Hematopoietic multipotent progenitor cell treated with erythropoietin and hydrocortisone succinate and interleukin-3 and kit ligand, for 6 days (in vitro differentiated cells): ENCODE results near the gene ARHGEF10L.

Source experiments
- DNase-seq: peaks from one replicate; pipeline ENCODE4 v3.0.0-alpha.2; 2015

Gene ARHGEF10L

DNA sequence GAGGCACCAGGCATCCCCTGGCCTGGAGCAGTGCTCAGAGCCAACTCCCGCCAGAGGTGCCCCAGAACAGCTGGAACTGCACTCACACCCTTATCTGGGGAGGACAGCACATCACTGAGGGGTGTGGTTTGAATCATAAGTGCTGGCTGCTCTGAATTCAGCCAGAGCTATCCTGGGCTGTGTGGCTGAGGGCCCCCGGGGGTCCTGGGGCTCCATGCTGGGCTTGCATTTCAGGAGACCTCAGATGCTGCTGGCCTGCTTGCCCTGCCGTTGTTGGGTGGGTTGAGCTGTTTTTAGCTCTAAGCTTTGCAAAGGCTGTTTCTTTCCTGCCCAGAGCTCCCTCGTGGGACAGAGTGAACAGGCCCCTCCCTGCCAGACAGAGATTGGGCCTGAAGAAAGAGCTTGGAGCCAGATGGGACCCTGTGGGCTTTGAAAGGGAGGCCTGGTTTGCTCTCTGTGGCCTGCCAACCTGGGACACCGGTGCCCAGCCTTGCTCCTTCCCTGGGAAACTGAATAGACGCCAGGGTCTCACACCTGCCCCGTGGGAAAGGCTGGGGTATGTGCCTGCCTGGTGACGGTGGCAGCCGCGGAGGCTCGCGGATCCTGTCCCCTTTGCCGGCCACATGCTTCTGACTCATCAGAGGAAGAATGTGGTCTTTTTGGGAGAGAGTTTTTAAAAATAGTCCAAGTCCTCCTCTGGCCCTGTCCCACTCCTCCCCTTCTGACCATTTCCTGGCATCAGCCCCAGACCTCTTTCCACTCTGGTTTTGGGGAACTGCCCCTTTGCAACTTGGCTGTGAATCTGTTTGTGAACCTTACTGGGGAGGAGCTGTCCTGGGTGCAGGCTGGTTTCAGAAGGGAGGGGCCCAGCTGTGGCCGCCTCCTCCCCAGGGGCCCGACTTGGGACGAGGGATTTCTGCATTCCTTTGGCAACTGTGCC, 30.0 kb downstream of the ARHGEF10L start:
- DNase-seq, result peak; percentile 84

DNA sequence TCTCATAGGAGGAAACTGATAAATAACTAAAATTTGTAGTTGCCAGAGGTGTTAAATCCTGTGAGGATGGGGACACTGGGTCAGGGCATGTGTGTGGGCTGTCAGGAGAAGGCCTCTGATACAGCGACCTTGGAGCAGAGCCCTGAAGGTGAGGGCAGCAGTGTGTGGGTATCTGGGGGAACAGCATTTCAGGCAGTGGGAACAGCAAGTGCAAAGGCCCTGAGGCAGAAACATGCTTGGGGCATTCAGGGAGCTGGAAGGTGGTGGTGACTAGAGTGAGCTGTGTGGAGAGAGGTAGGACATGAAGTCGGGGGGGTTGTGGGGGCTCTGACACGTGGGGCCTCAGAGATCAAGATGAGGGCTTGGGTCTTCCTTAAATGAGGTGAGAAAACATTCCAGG, 30.7 kb downstream of the ARHGEF10L start:
- no peak for DNase-seq

DNA sequence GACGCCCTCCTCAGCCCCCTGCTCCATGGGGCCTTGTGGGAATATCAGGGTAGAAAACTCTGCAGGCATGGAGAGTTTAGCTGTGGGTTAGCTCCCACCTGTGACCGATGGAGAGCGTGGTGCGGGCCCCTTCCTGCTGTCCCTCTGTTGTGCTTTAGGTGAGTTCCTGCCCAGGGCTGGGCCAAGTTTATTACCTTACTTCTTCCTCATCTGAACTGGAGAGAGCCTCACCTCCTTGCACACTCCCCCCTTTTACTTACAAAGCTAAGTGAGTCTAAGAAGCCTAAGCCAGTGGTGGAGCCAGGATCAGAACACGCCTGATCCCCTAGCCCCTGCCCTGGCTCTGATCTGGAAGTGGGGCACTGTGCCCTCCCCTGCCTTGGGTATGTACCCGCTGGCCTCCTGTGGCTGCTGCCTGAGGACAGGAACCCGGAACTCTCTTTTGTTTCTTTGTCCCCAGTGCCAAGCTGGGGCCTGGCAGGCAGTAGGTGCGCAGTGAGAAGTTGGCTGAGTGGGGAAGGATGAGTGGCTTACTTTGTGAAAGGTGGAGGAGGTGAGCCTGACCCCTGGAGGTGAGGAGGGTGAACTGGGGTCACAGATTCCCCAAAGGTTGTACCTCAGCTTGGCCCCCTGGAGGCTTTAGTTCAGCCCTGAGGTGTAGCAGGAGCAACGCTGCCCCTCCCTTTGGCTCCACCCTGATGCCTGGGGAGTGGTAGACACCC, 32.9 kb downstream of the ARHGEF10L start:
- DNase-seq, result peak; percentile 39

DNA sequence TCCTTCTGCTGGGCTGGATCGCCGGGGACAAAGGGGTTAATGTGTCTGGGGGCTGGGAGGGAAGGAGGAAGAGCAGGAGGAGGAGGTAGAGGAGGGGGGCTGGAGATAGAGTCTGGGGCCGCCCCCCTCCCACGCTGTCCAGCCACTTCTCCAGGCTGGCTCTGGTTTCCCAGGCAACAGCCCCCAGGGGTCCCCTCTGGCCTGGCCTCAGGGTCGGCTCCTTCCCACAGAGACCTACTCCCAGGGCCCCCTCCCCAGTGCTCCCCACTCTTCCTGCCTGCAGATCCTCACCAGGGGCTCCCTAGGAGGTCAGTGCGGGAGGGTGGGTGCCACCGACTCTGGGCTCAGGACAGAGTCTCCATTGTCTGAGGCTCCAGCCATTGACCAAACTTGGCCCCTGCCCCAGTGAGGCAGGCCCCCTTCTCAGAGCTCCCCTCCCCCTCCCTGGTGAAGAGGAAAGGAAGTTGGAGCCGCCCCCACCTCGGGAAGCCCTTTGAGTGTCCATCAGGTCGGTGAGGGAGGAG, 34.1 kb downstream of the ARHGEF10L start:
- no peak for DNase-seq

DNA sequence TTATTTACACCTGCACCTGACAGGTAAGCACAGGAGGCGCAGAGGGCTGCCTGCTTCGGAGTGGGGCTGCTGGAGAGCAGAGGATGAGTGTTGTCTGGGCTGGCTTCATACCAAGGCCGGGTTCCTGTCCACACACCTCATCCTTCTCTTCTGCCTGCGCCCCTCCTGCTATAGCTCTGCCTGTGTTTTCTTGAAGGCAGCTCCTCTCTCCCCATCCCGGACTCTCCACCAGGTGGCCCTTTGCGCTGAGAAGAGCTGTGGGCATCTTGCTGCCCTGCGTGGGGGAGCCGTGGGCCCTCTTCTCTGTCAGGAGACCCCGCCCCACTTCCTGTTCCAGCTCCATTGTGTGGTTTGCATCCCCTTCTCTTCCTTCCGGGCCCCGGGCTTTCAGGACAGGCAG, 35.0 kb downstream of the ARHGEF10L start:
- DNase-seq, result peak; percentile 19

DNA sequence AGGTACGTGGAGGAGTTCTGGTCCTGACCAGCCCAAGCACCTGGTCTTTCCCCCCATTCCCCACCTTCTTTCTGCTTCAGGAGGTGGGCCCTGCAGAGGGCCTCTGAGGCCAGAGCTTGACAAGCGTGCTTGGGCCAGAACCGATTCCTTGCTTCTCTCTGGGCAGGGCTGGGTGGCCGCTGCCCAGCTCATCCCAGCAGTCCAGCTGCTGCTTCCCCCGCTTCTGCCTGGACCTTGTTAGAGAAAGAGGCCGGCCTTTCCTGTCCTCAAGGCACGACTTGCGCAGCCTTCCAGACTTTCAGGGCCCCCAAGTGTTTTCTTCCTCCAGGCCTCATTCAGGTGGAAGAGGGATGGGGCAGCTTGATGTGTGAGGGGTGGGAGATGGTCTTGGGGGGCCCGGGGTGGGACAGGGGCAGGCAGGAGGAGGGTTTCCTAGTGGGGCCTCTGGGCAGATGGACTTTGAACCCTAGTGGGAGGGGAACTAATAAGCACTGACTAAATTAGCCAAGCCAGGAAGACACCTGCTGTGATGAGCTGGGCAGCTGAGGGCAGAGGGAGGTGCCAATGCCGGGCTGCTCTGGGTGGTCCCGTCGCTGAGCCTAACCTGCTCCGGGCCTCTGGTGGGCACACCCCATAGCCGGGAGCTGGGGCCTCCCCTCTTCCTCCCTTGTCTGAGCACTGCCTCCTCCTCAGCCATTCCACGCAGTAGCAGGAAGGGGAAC, 36.5 kb downstream of the ARHGEF10L start:
- DNase-seq, result no peak

DNA sequence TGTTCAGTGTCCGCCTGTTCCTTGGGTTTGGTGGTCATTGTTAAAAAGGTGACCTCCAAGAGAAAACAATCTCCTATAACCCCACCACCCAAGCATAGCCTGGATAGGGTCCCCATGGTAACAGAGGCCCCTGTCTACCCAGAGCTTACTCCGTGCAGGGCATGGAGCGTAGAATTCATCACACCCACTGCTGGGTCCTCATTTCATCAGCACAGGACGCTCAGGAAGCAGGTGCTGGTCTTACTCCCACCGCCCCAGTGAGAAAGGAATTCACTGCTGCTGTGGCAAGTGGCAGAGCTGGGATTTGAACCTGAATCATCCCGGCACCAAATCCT, 37.0 kb downstream of the ARHGEF10L start:
- DNase-seq, result no peak

DNA sequence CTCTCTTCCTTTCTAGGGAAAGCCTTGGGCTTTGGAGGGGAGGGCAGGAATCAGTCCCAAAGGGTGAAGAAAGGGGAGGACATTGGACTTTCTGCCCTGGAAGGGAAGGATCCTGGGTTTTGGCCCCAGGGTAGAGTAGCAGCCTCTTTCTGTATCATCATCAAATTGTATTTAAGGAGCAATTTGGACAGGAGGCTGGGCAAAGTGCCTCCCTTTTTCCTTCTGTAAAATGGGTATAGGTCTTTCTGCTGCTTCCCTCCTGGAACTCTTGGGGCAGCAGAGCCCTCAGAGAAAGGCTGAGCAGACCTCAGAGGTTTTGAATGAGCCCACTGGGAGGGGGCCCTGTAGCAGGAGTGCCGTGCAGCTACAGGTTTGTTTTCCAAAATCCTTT, 38.4 kb downstream of the ARHGEF10L start:
- DNase-seq, result no peak

DNA sequence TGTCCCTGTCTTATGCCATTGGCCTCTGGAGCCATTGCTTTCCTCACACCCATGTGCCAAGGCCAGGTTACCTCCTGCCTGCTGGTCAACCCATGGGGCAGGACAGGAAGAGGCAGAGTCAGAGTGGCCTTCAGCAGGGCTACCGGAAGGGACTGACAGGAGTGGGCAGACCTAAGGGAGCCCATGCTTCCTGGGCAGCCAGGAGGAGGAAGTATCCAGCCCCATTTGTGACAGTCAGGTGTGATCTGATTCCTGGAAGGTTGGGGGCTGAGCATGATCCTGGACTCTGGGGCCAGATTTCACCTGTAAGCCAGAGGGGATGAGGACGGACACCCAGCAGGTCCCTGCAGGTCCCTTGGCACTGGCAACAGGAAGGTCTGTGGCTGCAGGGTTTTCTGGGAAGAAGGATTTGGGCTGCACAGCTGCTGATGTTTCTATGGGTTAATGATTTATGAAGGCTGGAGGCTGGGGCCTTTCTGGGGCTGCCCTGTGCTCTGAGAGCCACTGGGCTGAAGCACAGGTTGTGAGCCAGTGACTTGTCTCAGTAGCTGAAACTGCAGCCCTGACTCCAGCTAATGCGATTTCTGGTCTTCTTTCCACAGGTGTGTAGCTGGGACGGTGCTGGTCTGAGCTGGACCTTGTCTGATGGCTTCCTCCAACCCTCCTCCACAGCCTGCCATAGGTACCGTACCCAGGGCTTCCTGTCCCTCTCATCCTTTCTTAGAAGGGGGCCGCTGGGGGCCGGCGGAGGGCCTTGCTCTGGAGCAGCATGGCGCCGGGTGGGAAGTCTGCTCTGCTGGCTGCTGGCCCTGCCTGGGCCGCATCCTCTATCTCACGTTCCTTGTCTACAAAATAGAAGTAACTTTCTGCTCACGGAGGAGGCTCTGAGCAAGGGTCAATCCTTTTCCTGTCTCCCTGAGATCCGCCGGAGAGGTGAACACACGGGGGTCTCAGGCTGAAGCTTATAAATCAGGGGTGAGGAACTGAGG, 40.7 kb downstream of the ARHGEF10L start:
- DNase-seq, result no peak

DNA sequence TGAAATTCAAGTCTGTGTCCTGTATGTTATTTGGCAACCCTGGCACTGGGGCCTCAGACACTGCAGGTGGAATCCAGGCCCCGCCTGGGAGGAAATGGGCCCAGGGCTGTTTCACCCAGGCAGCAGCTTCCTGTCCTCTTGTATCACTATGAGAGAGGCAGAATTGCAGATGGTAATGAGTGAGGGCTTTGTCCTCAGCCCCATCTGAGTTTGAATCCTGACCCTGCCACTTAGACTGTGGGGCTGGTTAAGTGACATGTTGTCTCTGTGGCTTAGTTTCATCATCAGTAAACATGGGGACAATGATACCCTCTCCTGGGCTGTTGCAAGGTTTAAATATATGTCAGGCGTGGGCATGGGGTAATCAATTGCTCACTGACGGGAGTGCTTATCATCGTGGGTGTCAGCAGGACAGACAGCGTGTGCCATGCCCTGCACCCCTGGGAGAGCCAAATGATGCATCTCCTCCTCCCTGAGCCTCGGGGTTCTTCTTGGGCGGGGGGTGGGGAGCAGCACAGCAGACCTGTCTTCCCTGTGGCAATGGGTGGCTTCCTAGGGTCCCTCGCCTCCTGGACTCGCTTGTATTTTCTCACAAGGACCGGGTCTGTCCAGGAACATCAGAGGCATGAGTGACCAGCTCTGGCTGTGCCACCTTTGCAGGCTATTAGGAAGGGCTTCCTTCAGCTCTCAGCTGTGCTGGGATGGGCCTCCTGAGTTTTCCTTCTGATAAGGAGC, 42.1 kb downstream of the ARHGEF10L start:
- peak; percentile 16 for DNase-seq

DNA sequence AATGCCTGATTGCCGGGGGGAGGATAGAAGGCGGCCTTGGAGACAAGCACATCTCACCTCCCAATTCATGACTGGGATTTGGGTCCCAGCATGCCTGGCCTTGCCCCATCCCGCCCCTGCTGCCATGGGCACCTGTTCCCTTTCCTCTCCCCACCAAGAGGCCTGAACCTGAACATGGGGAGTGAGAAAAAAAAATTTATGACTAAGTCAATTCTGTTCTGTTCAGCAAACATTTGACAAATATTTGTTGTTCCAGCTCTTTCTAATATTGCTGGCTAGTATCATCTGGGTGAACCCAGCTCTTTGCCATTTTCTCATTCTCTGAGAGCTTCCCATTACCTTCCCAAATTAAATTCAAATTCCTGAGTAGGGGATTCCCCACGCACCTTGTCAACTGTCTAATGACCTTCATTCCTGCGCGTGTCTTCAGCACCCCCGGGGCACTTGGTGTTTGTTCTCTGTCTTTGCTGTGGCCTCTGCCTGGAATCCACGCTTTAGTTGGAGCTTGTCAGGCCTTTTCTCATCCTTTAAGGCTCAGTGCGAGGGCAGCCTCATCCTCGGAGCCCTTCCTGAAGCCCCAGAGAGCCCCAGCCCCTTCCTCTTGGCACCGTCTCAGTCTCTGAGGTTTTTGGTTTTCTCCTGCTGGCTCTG, 42.8 kb downstream of the ARHGEF10L start:
- no peak for DNase-seq

DNA sequence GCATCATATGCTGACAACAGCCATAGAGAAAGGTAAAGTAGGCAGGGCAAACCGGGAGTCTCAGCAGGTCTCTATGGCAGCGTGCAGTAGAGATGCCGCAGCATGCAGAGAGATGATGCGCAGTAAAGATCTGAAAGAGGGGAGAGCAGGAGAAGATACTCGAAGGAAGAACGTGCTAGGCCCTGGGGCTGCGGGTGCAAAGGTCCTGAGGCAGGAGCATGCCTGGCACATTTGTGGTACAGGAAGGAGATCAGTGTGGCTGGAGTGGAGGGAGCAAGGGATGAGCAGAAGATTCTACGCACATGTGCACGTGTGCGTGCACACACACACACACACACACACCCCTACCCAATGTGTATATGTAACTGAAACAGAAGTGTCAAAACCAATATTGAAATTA, 45.0 kb downstream of the ARHGEF10L start:
- DNase-seq, result no peak

DNA sequence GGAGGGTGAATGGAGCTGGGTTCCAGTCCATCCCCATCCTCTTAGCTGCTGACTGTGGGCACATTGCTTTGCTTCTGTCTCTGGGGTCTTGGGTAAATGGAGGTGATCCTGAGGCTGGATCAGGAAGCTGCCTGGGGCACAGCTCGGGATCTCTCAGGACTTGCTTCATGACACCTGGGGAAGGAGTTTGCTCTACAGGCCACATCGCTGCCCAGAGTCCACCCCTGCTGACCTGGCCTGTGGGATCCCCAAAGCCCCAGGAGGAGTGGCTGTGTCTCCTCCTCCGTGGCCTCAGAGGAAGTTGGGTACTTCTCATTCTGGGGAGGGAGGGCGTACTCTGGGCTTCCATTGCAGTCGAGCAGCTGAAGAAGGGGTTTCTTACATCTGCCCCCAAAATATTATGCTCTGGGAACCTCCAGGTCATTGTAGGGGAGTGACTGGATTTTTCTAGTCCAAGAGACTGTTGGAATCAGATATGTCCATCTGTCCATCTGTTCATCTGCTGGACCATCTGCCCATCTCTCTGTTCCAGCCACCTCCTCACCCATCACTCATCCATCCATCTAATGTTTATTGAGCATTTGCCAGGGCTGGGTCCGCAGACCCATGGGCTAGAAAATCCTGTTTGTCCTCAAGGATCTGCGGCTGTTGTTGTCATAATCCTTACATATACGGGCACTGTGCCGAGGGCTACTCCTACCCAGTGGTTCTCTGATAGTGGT, 45.9 kb downstream of the ARHGEF10L start:
- DNase-seq, result no peak

DNA sequence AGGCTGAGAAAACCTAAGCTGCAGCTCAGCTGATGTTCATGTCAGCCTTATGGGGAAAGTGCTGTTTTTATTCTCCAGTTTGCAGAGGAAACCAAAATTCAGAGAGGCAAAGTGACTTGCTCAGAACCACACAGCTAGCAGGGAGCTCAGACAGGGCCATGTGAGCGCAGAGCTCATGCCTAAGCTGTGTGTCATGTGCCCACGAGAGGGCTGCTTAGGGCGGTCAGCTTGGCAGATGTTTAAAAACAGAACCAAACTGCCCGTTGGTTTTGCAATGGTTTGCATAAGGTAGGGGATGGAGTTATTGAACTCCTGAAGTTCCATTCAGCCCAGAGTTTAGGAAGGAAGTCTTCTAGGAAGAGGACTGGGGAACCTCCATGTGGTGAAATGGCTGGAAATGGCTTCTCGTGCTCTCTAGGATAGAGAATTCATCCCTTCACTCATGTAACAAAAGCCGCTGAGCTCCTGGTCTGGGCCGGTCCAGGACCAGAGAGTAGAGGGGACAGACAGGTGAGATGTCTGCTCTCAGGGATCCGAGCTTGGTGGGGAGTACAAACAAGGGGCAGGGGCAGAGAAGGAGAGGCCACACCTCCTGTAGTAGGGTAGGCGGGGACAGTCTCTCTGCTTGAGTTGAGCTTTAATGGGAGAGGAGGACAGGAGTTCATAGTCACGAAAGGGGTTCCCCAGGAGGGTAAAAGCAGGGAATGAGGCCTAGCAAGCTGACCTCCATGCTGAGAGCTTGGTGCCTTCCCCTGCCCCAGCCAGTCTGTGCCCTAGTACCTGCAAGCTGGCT, 46.9 kb downstream of the ARHGEF10L start:
- no peak for DNase-seq

DNA sequence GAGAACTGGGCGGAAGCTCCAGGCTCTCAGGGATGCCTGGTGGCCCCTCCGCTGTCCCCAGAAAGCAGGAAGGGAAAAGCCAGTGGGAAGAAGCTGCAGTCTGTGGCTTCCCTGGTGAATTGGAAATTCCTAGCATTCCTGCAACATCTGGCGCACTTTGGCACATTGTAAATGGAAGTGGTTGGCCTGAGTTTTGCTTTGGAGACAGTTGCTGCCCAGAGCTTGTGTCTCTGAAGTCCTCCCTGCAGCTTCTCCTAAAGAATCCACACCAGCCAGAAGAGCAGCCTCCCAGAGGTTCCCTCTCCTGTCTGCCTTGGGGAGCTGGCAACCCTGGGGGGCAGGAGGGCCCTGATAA, 48.2 kb downstream of the ARHGEF10L start:
- no peak for DNase-seq

DNA sequence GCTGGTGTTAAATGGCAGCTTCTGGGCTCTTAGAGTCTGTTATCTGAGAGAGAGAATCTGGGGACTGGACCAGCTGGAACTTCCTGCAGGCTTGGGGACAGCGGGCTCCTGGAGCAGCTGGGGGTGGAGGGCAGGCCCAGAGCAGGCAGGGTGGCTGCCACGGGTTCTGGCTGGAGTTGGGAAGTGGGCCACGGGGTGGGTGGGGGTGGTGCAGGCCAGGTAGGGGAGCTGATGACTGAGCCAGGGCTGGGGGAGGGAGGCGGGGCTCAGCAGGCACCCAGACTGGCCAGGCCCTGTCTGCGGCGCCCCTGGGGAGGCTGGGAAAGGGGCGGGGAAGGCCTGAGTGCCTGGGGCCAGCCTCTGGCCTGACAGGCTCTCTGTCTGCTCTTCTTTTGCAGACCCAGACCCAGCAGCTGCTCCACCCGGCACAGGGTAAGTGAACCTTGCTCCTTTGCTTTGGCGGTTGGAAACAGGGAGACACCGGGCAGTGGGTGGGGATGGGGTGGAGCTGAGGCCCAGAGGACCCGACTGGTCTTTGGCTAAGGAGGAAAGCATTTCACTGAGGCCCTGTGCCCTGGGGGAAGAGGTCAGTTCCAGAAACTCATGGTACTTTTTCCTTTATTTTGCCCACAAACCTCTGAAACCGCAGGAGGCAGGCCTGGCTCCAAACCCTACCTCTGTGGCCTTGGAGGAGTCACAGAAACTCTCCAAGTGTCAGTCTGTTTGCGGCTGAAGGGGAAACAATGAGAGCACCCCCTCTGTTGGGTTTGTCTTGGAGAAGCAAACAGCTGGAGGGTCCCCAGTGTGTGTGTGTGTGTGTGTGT, 48.8 kb downstream of the ARHGEF10L start:
- no peak for DNase-seq

DNA sequence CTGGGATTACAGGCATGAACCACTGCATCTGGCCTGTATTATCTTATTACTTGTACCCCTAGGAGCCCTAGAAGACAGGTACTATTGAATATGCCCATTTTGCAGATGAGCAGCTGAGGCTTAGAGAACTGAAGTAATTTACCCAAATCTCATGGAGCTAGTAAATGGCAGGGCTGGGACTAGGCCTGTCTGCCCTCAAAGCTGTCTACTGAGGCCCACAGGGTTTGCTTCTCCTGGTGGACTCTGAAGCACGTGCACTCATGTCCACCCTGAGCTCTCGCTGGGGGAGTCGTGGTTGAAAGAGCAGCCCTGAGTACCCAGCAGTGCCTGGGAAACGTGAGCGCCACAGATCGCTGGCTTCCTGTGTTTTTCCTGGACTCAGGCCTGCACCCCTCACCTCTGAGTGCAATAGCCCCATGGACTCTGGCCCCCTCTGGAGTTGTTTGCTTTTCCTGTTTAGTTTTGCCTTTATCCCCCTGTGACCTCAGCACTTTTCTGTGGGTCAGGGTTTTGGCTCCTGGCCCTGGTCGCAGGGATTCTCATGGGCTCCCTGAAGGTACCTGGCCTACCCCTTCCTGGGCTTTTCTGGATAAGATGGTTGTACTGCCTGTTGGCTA, 52.4 kb downstream of the ARHGEF10L start:
- no peak for DNase-seq

DNA sequence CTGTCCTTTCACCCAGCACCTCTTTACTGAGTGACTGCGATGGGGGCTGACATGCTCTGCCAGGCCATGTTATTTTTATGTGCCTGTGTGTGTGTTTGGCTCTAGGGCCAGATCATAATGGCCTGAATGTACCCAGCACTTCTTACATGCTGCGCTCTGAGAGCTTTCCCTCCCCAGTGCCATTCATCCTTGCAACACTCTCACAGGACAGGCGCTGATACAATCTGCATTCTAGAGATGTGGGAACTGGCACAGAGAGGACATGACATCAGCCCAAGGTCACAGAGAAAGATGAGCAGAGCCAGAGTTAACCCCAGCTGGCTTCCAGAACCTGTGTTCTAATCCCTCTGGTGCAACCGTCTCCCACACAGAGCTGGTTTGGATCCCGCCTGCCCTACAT, 54.5 kb downstream of the ARHGEF10L start:
- DNase-seq, result no peak
